ENCODE results near the gene SCP2. TPM values are rescaled to one million over a fixed set of nuclear protein-coding genes. Genes with fewer than 3 reads are reported as not detected.

Gene SCP2
- total and polyA plus RNA-seq, 2 of the 4 experiments (the other 2 are of a cell fraction) = 70.4 to 83.1 TPM

GRCh38 chr1:52973841-52974240, 46.8 kb downstream of the SCP2 start:
- H2BK5ac ChIP-seq (ENCODE audit: low read depth, low read length, poor library complexity, severe bottlenecking) = no peak overlapping the region
- no peaks in the 10 kb centered on the region for H3K9me3 ChIP-seq (ENCODE audit: control insufficient read depth, insufficient read depth, low read length)
- POLR2A ChIA-PET (ENCODE audit: unreplicated experiment) = no interaction called here
- in situ Hi-C loops (cut with MboI; ENCODE audit: low sequenced_read_pairs) (no loop called here), intact Hi-C loops (cut with micrococcal nuclease) (no loop called here), dilution Hi-C loops (cut with HindIII; ENCODE audit: low sequenced_read_pairs, unreplicated experiment) (no loop called here)
- H3K4me1 ChIP-seq (ENCODE audit: control insufficient read depth, insufficient read depth, low read length) = no peaks in the 10 kb centered on the region
- no peaks in the 10 kb centered on the region for H4K20me1 ChIP-seq (ENCODE audit: insufficient read depth, low read length)
- no CpG with 5 or more reads among the region's 3 CpGs for WGBS, 2 experiments (ENCODE audit: extremely low coverage in 2 of 2, insufficient read length in 1 of 2)
- H3K4me2 ChIP-seq (ENCODE audit: low read depth, low read length) = no peak overlapping the region
- H2AK5ac ChIP-seq (ENCODE audit: low read depth, low read length) = no peak overlapping the region
- no peak overlapping the region for H3K4ac ChIP-seq (ENCODE audit: low read depth, low read length)
- no peak overlapping the region for H3K27ac ChIP-seq (ENCODE audit: insufficient read depth, low read length)
- no peak overlapping the region for H3K23ac ChIP-seq (ENCODE audit: low read depth, low read length)
- no peaks in the 10 kb centered on the region; the same call in none of the 2 replicates for H3K9me1 ChIP-seq (ENCODE audit: insufficient read depth, low read length)
- no peak overlapping the region for H4K91ac ChIP-seq (ENCODE audit: insufficient read depth, low read depth, low read length)
- no peak overlapping the region for H2BK15ac ChIP-seq (ENCODE audit: low read depth, low read length)
- no peak overlapping the region for H3K56ac ChIP-seq (ENCODE audit: extremely low read depth, insufficient read depth, low read length)
- peaks cover 13% of the 10 kb centered on the region for H3K36me3 ChIP-seq (ENCODE audit: control insufficient read depth, insufficient read depth, low read length)
- H3K9ac ChIP-seq (ENCODE audit: low read depth, low read length) = no peak overlapping the region
- no TSS peak for BruUV-seq (replicated peaks)
- no peak for ATAC-seq (ENCODE audit: low read depth)
- H2BK20ac ChIP-seq (ENCODE audit: low read depth, low read length) = no peak overlapping the region
- TF ChIP-seq BHLHE40 (IDR thresholded peaks at IDR 0.05; ENCODE audit: low read depth, low read length) (no peak), MXI1 (IDR thresholded peaks at IDR 0.05; ENCODE audit: borderline replicate concordance, low read depth, low read length) (no peak)
- H3K14ac ChIP-seq (replicated peaks; ENCODE audit: low read depth, low read length) = no peak overlapping the region
- CTCF ChIA-PET = no interaction called here
- no peak for DNase-seq
- H2AFZ ChIP-seq (replicated peaks; ENCODE audit: low read length, poor library complexity) = no peak overlapping the region
- H2AK9ac ChIP-seq (replicated peaks; ENCODE audit: low read depth, low read length, poor library complexity) = no peak overlapping the region
- H4K5ac ChIP-seq (ENCODE audit: low read depth, low read length) = no peak overlapping the region
- H3K4me3 ChIP-seq (ENCODE audit: insufficient read depth, low read depth, low read length) = no peak overlapping the region
- H3K79me1 ChIP-seq (ENCODE audit: low read depth in 1 of 2, low read length in 2 of 2) = no peaks in the 10 kb centered on the region
- no peak overlapping the region for H2BK120ac ChIP-seq (ENCODE audit: low read depth, low read length)
- no peaks in the 10 kb centered on the region for H3K27me3 ChIP-seq (ENCODE audit: control insufficient read depth, insufficient read depth, low read length)
- H3K18ac ChIP-seq (ENCODE audit: low read depth, low read length) = no peak overlapping the region
- H4K8ac ChIP-seq (ENCODE audit: low read depth in 2 of 2, low read length in 2 of 2) = no peak overlapping the region
